Cortex of kidney (tissue), 1 donor: ENCODE data around the gene PHLPP1.

ENCODE experiments used
- DNase-seq: peaks from one replicate; lab custom pipeline; 2025; lab: John Stamatoyannopoulos, UW

Gene PHLPP1

GRCh38 chr18:62939926-62940325 is 224.6 kb downstream of the PHLPP1 start:
- no peak for DNase-seq

DNA sequence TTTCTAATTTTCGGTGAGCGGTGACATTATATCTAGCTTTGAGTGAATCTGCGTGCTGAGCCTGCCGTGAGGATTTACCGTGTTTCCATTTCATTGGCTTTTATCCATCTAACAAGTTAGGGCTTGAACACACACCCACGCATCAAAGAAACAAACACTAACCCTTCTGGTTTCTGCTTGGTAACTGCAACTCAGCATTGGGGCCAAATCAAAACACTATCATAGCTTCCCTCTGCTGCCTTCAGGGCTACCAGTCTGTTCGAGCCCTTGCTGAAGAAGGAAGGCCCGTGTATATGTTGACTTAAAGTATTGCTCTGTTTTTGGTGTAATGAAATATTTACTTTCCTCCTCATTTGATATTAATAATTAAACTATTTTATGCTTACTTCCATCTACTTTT is 227.2 kb downstream of the PHLPP1 start:
- no peak for DNase-seq

DNA sequence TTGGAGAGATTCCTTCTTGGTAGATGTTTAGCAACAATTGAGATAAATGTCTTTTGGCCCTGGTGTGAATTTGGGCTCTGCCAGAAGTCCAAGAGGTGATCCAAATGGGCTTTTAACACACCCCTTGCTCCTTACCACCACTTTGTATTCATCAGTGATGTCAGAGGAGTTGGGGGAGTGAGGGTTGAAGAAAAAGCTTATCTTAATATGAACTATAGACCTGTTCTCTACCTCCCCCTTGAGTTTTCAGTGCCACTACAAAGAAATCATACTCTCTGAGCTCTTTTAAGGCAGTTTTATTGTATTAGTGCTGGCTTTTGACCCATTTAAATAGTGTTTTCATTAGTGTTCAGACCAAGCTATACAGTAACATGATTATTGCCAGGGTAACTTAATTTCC is 229.1 kb downstream of the PHLPP1 start:
- DNase-seq = no peak

GRCh38 chr18:62948788-62949187 is 233.4 kb downstream of the PHLPP1 start:
- DNase-seq = no peak

- DNase-seq = no peak
Observed at GRCh38 chr18:62950246-62950645, 234.9 kb downstream of the PHLPP1 start.

GRCh38 chr18:62952807-62953206 is 237.5 kb downstream of the PHLPP1 start:
- DNase-seq = no peak

DNA sequence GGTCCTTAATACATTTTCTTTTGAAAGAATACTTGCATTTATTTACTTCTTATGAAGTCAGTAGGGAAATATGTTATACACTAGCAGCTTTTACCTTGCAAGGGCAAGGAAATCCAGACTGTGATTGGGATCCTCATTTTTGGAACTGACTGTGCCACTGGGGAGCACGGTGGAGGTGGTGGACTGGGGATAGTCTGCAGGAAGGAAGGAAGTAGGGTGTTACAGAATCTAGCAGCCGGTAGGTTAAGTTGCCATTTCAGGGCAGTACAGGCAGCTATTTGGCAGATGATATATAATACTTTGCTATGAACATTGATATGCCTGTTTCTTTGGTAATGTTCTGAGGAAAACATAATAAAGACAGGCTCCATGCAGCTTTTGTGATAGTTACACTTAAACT is 238.3 kb downstream of the PHLPP1 start:
- no peak for DNase-seq

DNA sequence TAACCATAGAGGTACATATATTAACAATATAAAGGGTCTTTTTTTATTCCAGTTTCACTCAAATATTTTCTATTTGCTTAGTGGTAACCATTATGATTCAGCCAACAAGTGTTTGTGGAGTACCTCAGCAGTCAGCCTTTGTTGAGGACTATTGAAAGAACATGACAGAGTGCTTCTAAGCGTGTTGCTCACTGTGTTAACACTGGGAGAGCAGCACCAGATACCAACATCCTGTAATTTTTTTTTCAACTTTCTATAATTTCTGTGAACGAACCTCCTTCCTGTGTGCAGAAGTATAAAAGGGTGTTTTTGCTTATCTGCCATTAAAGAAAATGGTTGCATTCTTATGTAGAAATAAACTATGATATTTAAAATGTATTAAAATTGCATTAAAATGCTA is 239.0 kb downstream of the PHLPP1 start:
- DNase-seq = no peak

DNA sequence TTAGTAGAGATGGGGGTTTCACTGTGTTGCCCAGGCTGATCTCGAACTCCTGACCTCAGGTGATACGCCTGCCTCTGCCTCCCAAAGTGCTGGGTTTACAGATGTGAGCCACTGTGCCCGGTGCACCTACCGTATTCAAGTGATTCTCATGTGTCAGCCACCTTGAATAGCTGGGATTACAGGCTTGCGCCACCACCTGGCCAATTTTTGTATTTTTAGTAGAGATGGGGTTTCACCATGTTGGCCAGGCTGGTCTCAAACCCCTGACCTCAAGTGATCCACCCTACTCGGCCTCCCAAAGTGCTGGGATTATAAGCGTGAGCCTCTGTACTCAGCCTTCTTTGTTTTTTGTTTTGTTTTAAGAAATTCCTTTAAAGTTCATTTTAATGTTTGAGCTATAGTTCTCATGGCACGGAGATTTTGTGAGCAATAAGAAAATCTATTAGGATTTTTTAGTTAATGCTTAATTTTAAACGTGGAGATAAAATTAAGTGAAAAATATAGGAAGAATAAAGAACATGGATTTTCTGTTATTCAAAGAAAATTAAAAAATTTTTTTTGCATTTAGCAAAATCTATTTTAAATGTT is 242.6 kb downstream of the PHLPP1 start:
- no peak for DNase-seq

- no peak for DNase-seq
Observed at GRCh38 chr18:62959481-62959880, 244.1 kb downstream of the PHLPP1 start.

- no peak for DNase-seq
Observed at GRCh38 chr18:62963507-62963906, 248.2 kb downstream of the PHLPP1 start.

DNA sequence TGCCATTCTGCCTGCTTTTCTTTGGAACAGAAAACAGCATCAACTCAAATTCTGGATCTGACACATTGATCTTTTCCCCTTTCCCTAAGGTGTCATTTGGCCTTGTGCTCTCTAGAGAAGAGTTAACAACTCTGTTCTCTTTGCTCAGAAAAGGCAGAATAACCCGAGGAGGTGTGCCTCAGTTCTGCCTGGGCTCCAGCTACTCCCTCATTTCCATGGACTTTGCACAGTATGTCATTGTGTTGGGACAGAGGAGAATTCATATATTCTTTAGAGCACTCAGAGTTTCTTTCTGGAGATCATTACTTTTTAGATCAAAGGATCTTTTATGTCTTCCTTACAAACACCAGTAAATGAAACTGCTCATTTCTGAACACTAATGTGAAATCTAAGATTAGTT is 249.1 kb downstream of the PHLPP1 start:
- DNase-seq = no peak

GRCh38 chr18:62967089-62967488 is 251.7 kb downstream of the PHLPP1 start:
- no peak for DNase-seq

GRCh38 chr18:62973689-62974088 is 258.3 kb downstream of the PHLPP1 start:
- DNase-seq = no peak

- no peak for DNase-seq
Observed at GRCh38 chr18:62974388-62974787, 259.0 kb downstream of the PHLPP1 start.

GRCh38 chr18:62974928-62975675 is 259.8 kb downstream of the PHLPP1 start:
- DNase-seq = no peak

DNA sequence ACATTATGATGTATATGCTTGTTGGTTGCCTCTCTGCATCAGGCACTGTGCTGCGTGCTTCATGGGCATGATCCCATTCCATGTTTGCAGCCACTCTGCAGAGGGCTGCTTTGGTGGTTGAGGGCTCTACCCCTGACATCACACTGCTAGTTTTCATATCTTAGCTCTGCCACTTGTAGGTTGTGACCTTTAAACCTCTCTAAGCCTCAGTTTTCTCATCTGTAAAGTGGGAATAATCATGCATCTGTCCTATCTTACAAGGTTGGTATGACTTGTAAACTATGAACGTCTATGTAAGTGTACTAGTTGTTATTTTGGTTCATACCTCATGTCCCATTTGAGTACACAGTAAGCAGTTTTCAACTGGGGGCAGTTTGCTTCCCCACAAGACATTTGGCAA is 260.4 kb downstream of the PHLPP1 start:
- no peak for DNase-seq

- no peak for DNase-seq
Observed at GRCh38 chr18:62976227-62976626, 260.9 kb downstream of the PHLPP1 start.

GRCh38 chr18:62977512-62977911 is 262.2 kb downstream of the PHLPP1 start:
- DNase-seq = no peak

DNA sequence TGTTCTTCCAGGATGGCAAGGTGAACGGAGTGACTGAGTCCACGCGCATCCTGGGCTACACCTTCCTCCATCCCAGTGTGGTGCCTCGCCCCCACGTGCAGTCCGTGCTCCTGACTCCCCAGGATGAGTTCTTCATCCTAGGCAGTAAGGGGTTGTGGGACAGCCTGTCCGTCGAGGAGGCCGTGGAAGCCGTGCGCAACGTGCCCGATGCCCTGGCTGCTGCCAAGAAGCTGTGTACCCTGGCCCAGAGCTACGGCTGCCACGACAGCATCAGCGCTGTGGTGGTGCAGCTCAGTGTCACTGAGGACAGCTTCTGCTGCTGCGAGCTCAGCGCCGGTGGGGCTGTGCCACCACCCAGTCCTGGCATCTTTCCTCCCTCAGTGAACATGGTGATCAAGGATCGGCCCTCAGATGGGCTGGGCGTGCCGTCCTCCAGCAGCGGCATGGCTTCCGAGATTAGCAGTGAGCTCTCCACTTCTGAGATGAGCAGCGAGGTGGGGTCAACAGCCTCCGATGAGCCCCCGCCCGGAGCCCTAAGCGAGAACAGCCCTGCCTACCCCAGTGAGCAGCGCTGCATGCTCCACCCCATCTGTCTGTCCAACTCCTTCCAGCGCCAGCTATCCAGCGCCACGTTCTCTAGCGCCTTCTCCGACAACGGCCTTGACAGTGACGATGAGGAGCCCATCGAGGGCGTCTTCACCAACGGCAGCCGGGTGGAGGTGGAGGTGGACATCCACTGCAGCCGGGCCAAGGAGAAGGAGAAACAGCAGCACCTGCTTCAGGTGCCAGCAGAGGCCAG is 263.1 kb downstream of the PHLPP1 start:
- no peak for DNase-seq

DNA sequence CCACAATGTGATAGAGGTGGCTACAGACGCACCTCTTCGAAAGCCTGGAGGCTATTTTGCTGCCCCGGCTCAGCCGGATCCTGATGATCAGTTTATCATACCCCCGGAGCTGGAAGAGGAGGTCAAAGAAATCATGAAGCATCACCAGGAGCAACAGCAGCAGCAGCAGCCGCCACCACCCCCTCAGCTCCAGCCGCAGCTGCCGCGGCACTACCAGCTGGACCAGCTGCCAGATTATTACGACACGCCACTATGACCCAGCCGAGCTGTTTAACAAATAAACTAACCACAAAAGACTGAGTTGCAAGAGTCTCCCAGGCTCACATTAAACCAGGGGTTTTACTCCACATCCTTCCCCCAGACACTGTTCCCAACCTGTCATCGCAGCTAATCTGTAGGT is 263.8 kb downstream of the PHLPP1 start:
- no peak for DNase-seq

GRCh38 chr18:62979900-62980299 is 264.6 kb downstream of the PHLPP1 start:
- DNase-seq = no peak

- DNase-seq = no peak
Observed at GRCh38 chr18:62981566-62981965, 266.2 kb downstream of the PHLPP1 start.
